ENCODE results near the gene HPF1.
"Not testable (repeated sequence)": the region's sequence is repeated elsewhere in the genome, so short reads cannot be mapped to it uniquely, and the experiment has no call there.

Gene HPF1

DNA sequence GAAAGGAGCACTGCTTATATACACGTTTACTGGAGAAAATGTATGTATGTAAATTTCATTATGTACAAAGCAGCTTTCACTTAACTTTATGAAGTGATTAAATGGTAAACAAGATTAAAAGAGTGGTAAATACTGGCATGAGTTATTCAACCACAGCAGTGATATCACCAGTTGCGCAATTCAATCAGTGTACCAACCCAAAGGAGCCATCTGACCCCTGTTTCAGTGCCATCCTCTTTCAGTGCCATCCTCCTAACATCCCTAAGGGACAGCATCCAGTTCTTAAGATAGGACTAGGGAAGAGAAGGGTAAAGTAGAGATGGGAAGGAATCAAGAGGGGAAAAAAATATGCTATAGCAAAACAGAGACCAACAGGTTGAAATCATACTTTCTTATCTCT, 16.2 kb downstream of the HPF1 start:
- no peak for DNase-seq (ENCODE audit: low read depth)
- TF ChIP-seq, protein P1, sequence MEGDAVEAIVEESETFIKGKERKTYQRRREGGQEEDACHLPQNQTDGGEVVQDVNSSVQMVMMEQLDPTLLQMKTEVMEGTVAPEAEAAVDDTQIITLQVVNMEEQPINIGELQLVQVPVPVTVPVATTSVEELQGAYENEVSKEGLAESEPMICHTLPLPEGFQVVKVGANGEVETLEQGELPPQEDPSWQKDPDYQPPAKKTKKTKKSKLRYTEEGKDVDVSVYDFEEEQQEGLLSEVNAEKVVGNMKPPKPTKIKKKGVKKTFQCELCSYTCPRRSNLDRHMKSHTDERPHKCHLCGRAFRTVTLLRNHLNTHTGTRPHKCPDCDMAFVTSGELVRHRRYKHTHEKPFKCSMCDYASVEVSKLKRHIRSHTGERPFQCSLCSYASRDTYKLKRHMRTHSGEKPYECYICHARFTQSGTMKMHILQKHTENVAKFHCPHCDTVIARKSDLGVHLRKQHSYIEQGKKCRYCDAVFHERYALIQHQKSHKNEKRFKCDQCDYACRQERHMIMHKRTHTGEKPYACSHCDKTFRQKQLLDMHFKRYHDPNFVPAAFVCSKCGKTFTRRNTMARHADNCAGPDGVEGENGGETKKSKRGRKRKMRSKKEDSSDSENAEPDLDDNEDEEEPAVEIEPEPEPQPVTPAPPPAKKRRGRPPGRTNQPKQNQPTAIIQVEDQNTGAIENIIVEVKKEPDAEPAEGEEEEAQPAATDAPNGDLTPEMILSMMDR (IDR thresholded peaks at IDR 0.05; ENCODE audit: control insufficient read depth, extremely low read depth, insufficient read depth) = no peak
- no peak overlapping the region for H3K4me3 ChIP-seq (ENCODE audit: low read depth, low read length)

DNA sequence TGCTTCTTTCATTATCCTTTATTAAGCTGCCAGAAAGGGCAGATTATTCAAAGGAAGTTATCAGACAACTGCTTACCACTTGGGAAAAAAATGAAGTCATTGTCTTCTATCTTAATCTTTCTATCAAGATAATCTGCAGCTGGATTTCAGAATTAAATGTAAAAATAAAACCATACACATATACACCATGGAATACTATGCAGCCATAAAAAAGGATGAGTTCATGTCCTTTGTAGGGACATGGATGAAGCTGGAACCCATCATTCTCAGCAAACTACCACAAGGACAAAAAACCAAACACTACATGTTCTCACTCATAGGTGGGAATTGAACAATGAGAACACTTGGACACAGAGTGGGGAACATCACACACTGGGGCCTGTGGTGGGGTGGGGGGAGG, 19.1 kb downstream of the HPF1 start:
- not testable (repeated sequence) for H3K4me3 ChIP-seq (ENCODE audit: low read depth, low read length); DNase-seq (ENCODE audit: low read depth)

DNA sequence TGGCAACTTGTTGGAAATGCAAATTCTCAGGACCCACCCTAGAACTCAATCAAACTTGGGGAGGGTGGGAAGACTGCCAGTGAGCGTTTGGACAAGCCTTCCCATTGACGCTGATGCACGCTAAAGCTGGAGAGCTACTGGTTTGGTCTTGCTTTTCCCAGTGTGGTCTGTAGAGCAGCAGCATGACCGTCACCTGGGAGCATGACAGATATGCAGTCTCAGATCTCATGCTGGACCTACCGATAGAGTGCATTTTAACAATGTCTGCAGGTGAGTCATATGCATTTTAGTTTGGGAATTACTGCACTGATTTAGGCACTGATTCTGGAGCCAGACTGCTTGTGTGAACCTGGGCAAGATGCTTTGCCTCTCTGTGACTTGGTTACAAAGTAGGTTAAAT, 27.2 kb downstream of the HPF1 start:
- no peak overlapping the region for H3K4me3 ChIP-seq (ENCODE audit: low read depth, low read length)
- TF ChIP-seq, protein P1 (IDR thresholded peaks at IDR 0.05; ENCODE audit: control insufficient read depth, extremely low read depth, insufficient read depth) = no peak
- DNase-seq (ENCODE audit: low read depth) = no peak

DNA sequence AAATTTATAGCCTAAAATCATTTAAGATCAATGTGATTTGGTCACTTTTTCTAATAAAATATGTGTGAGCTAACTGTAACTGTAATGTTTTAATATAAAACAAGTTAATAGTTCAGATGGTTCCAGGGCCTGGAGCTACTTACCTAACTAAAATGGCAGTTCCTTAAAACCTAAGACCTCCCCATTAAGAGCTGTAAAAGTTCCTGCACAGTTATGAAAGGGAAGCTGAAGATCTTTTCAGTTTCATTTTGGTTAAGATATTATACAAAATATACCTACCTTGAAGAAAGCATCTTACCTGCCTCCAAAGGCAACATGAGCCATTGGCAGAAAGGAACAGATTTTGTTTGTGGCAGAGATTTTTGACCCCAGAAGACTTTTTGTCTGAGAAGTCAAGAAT, 30.1 kb downstream of the HPF1 start:
- no peak for DNase-seq (ENCODE audit: low read depth)
- TF ChIP-seq, protein P1 (IDR thresholded peaks at IDR 0.05; ENCODE audit: control insufficient read depth, extremely low read depth, insufficient read depth) = no peak
- H3K4me3 ChIP-seq (ENCODE audit: low read depth, low read length) = no peak overlapping the region

DNA sequence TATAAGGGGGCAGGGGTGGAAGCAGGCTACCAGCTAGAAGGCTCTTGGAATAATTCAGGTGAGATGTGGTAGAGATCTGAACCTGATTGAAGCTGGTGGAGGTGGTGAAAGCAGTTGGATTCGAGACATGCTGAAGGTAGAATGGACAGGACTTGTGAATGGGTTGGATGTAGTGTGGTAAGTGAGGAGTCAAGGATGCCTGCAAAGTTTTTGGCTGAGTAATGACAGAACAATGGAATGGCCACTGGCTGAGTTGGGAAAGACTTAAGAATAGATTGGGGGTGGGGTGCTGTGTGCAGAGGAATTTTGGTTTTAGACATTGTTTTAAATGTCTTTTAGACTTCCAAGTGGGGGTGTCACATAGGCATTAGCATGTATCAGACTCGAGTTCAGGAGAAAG, 33.5 kb downstream of the HPF1 start:
- H3K4me3 ChIP-seq (ENCODE audit: low read depth, low read length) = no peak overlapping the region
- TF ChIP-seq, protein P1 (IDR thresholded peaks at IDR 0.05; ENCODE audit: control insufficient read depth, extremely low read depth, insufficient read depth) = no peak
- no peak for DNase-seq (ENCODE audit: low read depth)

DNA sequence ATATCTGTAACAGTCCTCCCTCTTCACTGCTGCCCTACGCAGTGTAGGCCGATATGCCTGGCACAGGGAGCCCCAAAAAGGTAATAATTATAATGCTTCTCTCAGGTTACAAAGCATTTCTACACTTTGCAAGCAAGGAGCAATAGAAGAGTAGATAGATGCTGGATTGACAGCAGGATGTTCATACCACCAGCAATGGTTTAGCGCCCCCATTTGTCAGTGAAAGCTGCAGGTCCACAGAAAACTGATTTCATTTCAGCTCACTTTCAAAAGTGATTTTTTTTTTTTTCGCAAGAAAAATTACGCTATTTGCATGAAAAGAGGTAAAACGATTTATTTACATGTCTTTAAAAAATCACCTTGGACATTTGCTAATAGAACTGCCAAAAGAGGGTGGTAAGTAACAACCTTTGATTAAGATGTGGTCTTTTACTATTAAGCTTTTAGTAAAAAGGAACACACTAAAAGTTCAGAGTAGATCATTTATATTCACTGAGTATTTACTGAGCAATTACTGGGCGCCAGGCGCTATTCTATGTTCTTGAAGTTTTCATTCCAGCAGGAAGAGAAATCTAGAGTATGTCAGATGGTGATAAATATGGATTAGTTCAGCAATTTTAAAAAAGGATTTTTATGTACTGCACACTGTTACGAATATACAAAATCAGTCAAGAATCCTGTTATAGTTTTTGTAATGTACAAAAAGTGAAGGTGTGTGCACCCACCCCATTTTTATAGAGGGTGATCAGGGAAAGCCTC, 34.4 kb downstream of the HPF1 start:
- H3K4me3 ChIP-seq (ENCODE audit: low read depth, low read length) = no peak overlapping the region
- DNase-seq (ENCODE audit: low read depth) = no peak
- TF ChIP-seq, protein P1 (IDR thresholded peaks at IDR 0.05; ENCODE audit: control insufficient read depth, extremely low read depth, insufficient read depth) = peak; percentile 37

DNA sequence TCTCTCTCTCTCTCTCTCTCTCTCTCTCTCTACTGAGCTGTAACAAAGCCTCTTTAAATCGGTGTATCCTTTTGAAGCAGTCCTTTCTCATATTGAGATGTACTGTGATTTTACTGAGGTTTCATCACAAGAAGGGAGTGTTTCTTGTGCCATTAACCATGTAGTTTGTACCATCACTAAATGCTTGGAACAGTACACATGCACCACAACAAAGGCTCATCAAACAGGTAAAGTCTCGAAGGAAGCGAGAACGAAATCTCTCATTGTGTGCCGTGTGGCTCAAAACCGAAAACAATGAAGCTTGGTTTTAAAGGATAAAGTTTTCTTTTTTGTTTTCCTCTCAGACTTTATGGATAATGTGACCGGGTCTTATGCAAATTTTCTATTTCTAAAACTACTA, 37.2 kb downstream of the HPF1 start:
- H3K4me3 ChIP-seq (ENCODE audit: low read depth, low read length) = no peak overlapping the region
- DNase-seq (ENCODE audit: low read depth) = no peak
- TF ChIP-seq, protein P1 (IDR thresholded peaks at IDR 0.05; ENCODE audit: control insufficient read depth, extremely low read depth, insufficient read depth) = no peak

Measured in LNCaP clone FGC (cell line).